PC-3 (cell line): ENCODE data around the gene CADM3. TPM values are rescaled to one million over a fixed set of nuclear protein-coding genes. Genes with fewer than 3 reads are reported as not detected.

ENCODE experiments used
- ATAC-seq: fragments of 200-7000 bp; cut with Tn5 transposase; 2 replicates; pipeline ENCODE4 v1.9.1; 2020; ENCODE audit warnings: mild to moderate bottlenecking, moderate library complexity
- BruUV-seq: library from RNA; stranded (reverse); fragments of 400-500 nt; replicated peaks from 2 replicates; lab custom pipeline; 2021; lab: Mats Ljungman, UMichigan
- CTCF ChIA-PET: fragments of 300-600 bp; sonication (Branson Sonifier 250); formaldehyde crosslinking; loops from one replicate; lab custom pipeline; 2022; ENCODE audit warnings: antibody characterized with exemption; lab: Charles Lee
- POLR2A ChIA-PET: fragments of 300-600 bp; sonication (Branson Sonifier 250); formaldehyde crosslinking; loops from one replicate; lab custom pipeline; 2022; ENCODE audit warnings: antibody characterized with exemption; ENCODE audit not compliant: unreplicated experiment; lab: Charles Lee
- DNase-seq: peaks from one replicate; pipeline ENCODE4 v3.0.0-alpha.2; 2015
- H2AFZ ChIP-seq: fragments of 300-600 bp; sonication (generic); 2 replicates; pipeline ENCODE4 v1.6.0; 2016; ENCODE audit warnings: antibody characterized with exemption, low read length
- H3F3A ChIP-seq: fragments of 300-600 bp; sonication (generic); one replicate; pipeline ENCODE4 v1.6.0; 2017; ENCODE audit warnings: antibody characterized with exemption, low read length, control low read depth, mild to moderate bottlenecking; ENCODE audit not compliant: unreplicated experiment
- H3K27ac ChIP-seq: fragments of 300-600 bp; sonication (generic); 2 replicates; pipeline ENCODE4 v1.5.1; 2016; ENCODE audit warnings: mild to moderate bottlenecking, low read length
- H3K27me3 ChIP-seq: fragments of 300-600 bp; sonication (generic); 2 replicates; pipeline ENCODE4 v1.6.1; 2016; ENCODE audit warnings: low read length, mixed read lengths
- H3K36me3 ChIP-seq: fragments of 300-600 bp; sonication (generic); 2 replicates; pipeline ENCODE4 v1.6.1; 2016; ENCODE audit warnings: low read depth, mixed run types, low read length, mixed read lengths
- H3K4me1 ChIP-seq: fragments of 300-600 bp; sonication (generic); 2 replicates; pipeline ENCODE4 v1.5.1; 2016; ENCODE audit warnings: low read length; ENCODE audit not compliant: insufficient read depth
- H3K4me2 ChIP-seq: fragments of 300-600 bp; sonication (generic); 2 replicates; pipeline ENCODE4 v1.6.0; 2016; ENCODE audit warnings: low read length
- H3K4me3 ChIP-seq: fragments of 300-600 bp; sonication (generic); 2 replicates; pipeline ENCODE4 v1.5.1; 2016; ENCODE audit warnings: mild to moderate bottlenecking, low read length, mixed read lengths
- H3K79me2 ChIP-seq: fragments of 300-600 bp; sonication (generic); 2 replicates; pipeline ENCODE4 v1.6.1; 2017; ENCODE audit warnings: low read length, mixed read lengths
- H3K9ac ChIP-seq: fragments of 300-600 bp; sonication (generic); 2 replicates; pipeline ENCODE4 v1.6.0; 2016; ENCODE audit warnings: mild to moderate bottlenecking, low read length
- H3K9me2 ChIP-seq: fragments of 300-600 bp; sonication (generic); replicated peaks from 2 replicates; pipeline ENCODE4 v1.6.1; 2016; ENCODE audit warnings: mixed run types, low read length, mixed read lengths
- H3K9me3 ChIP-seq: fragments of 300-600 bp; sonication (generic); 2 replicates; pipeline ENCODE4 v1.6.1; 2016; ENCODE audit warnings: low read length, mixed read lengths
- H4K20me1 ChIP-seq: fragments of 300-600 bp; sonication (generic); 2 replicates; pipeline ENCODE4 v1.6.1; 2016; ENCODE audit warnings: low read length, mixed read lengths
- EZH2 ChIP-seq: fragments of 300-600 bp; sonication (generic); IDR thresholded peaks from one replicate; pipeline ENCODE4 v1.6.1; 2017; ENCODE audit warnings: antibody characterized with exemption, mild to moderate bottlenecking, low read length; ENCODE audit not compliant: unreplicated experiment
- EZH2phosphoT487 ChIP-seq: fragments of 300-600 bp; sonication (generic); IDR thresholded peaks from 2 replicates; pipeline ENCODE4 v1.6.1; 2018; ENCODE audit warnings: mild to moderate bottlenecking, antibody characterized with exemption, low read length, borderline replicate concordance
- intact Hi-C: fragments of 100-400 bp; cut with micrococcal nuclease; formaldehyde crosslinking; loops from 2 replicates; pipeline ENCODE4 v1.9.0; 2023
- total RNA-seq: library from RNA; depleted of rRNA; stranded (reverse); fragments of >200 nt; gene quantifications from 2 replicates; pipeline ENCODE4 v1.2.3, GENCODE V29; 2014
- TF ChIP-seq, protein P1 (sequence below): fragments of 300-600 bp; sonication (generic); conservative IDR thresholded peaks from 2 replicates; pipeline ENCODE4 v1.5.1; 2017; ENCODE audit warnings: antibody characterized with exemption, low read depth, mild to moderate bottlenecking, low read length

The CADM3 gene
- total RNA-seq, 1 experiment from 2014 or later = not detected

DNA sequence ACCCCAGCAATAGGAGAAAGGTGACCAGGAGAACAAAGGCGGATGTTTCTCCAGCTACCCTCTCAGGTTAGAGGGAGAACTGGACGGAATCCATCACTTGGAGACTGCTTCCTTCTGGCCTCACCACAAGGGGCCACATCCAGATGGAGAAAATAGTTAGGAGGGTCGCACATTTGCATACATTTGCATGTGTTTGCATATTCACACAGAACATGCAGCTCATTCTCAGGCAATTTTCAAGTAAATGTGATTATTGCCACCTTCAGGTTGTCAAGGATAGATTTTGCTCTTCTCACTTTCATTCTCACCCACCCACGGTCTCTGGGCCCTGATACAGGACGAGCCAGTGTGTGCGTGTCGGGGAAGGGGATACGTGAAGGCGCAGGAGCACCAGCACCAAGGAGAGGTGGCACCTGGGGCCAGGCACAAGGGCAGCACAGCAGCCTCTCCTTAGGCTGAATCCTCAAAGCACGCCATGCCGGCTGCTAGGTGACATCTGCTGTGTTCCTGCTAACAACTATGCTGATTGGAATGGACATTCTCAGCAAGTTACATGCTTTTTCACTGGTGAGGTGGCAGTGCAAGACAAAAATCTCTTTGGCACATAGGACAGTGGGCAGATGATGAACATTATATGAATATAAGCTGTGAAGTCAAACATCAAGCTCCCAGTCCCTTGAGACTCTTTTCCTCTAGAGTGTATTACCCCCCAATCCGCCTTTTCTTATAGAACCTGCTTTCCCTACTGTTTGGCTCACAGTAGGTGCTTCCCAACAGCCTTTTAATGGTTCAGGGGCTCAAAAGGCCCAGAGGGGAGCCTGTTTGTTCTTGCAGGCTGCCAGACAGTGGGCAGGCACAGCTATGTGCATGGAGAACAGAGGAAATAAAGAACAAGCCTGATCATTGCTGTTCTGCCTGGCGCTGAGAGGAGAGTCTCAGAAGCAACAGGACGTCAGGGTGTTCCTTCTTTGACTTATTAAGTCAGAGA, 47.5 kb downstream of the CADM3 start:
- Histone ChIP-seq H3K9ac (no peak overlapping the region), H3K4me1 (peaks cover 15% of the 10 kb centered on the region), H3F3A (no peaks in the 10 kb centered on the region), H3K36me3 (no peaks in the 10 kb centered on the region), H3K4me3 (no peak overlapping the region), H3K9me3 (no peaks in the 10 kb centered on the region), H3K27ac (no peak overlapping the region), H4K20me1 (no peaks in the 10 kb centered on the region), H2AFZ (no peak overlapping the region), H3K27me3 (peaks cover 11% of the 10 kb centered on the region; the same call in 1 of the 2 replicates), H3K9me2 (no peaks in the 10 kb centered on the region), H3K79me2 (no peaks in the 10 kb centered on the region), H3K4me2 (no peak overlapping the region)
- ATAC-seq = no peak
- no peak for TF ChIP-seq EZH2phosphoT487
- TF ChIP-seq EZH2 = no peak
- TF ChIP-seq, protein P1, sequence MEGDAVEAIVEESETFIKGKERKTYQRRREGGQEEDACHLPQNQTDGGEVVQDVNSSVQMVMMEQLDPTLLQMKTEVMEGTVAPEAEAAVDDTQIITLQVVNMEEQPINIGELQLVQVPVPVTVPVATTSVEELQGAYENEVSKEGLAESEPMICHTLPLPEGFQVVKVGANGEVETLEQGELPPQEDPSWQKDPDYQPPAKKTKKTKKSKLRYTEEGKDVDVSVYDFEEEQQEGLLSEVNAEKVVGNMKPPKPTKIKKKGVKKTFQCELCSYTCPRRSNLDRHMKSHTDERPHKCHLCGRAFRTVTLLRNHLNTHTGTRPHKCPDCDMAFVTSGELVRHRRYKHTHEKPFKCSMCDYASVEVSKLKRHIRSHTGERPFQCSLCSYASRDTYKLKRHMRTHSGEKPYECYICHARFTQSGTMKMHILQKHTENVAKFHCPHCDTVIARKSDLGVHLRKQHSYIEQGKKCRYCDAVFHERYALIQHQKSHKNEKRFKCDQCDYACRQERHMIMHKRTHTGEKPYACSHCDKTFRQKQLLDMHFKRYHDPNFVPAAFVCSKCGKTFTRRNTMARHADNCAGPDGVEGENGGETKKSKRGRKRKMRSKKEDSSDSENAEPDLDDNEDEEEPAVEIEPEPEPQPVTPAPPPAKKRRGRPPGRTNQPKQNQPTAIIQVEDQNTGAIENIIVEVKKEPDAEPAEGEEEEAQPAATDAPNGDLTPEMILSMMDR = no peak
- no TSS peak for BruUV-seq
- POLR2A ChIA-PET = no interaction called here
- intact Hi-C loops = no loop called here
- no peak for DNase-seq
- CTCF ChIA-PET = no interaction called here

DNA sequence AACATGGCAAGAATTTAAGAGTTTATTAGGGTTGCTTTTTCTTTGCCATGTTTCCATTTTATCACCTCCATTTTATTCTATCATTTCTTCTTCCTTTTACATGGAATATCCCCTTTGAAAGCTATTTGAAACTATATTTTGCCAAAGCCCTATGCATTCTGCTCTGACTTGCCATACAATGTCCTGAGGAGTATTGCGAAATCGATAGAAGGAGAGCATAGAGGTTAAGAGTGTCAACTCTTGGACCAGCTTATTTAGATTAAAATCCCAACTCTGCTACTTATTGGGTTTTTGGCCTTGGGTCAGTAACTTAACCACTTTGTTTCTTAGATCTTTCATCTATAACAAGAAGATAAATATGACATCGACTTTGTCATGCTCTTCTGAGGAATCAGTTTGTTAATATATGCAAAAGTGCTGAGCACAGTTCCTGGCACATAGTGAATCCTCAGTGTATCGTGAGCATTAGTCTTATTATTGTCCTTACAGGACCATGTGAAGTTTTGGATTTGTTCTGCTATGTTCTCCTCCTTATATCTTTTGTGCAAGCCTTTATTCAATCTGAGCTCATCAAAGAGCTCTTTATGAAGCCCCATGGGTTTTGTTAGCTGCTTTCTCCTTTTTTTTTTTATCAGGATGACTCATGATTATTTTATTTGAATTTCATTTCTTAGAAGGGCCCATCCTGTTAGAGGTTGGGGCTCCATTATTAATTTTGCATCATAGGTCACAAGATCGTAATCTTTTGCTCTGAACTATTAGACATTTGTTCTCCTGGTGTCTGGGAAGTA, 50.9 kb downstream of the CADM3 start:
- BruUV-seq = no TSS peak
- Histone ChIP-seq H3K9ac (no peak overlapping the region), H3K27ac (no peak overlapping the region), H3K27me3 (0 out of 2 replicates have a peak, but pooled peaks cover 3% of the 10 kb centered on the region), H3K4me1 (peaks cover 15% of the 10 kb centered on the region), H3K36me3 (no peaks in the 10 kb centered on the region), H3K9me2 (no peaks in the 10 kb centered on the region), H3K79me2 (no peaks in the 10 kb centered on the region), H2AFZ (no peak overlapping the region), H3F3A (no peaks in the 10 kb centered on the region), H3K4me2 (peak overlapping the region; percentile 36), H3K4me3 (no peak overlapping the region), H3K9me3 (no peaks in the 10 kb centered on the region), H4K20me1 (no peaks in the 10 kb centered on the region)
- intact Hi-C loops = no loop called here
- ChIA-PET POLR2A (interaction anchor here (0.5 to 0.6 kb wide), 2 partner anchors 402 to 735 kb away, joined by 3 to 8 read pairs; no protein-coding TSS in a partner anchor), CTCF (interaction anchor here (0.6 to 1.3 kb wide), 2 partner anchors 8 to 20 kb away, joined by 4 read pairs; no protein-coding TSS in a partner anchor)
- ATAC-seq (peak; percentile 52), DNase-seq (peak; percentile 56)
- TF ChIP-seq, protein P1 = no peak
- no peak for TF ChIP-seq EZH2phosphoT487
- TF ChIP-seq EZH2 = no peak
